ENCODE data around the gene OGFOD1.

DNA sequence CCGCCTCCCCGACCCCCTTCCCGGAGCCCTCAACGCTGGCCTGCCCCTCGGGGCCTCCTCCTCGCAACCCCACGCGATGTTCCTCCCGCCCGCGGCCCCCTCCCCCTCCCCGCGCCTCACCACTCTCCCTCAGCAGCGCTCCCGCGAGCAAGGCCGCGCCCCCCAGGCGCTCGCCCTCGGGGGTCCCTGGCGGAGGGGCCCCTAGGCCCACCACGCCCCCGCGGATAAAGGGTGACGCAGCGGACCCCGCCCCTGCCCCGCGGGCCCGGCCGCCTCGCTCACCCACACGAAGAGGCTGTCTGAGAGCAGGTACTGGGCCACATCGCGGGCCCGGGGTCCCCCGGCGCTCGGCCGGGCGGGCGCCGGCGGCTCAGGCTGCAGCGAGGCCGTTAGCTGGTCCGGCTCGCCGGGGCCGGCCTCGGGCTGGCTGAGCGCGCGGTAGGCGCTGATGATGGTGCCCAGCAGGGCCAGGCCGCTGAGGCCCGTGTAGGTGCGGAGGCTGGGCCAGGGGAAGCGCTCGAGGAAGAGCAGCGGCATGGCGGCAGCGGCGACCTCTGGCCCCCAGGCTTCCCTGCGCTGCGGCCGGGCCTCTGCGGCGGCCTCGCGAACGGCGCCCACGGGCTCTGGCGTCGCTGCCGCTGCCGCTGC, 26.4 kb upstream of the OGFOD1 start:
- no peak for TF ChIP-seq CTCF (IDR thresholded peaks at IDR 0.05)
- no peak for TF ChIP-seq POLR2AphosphoS5 (IDR thresholded peaks at IDR 0.05; ENCODE audit: low read depth, low read length)
